Uterus (tissue), 4 donors: ENCODE results near the gene GOLGA8H. TPM values are rescaled to one million over a fixed set of nuclear protein-coding genes. Genes with fewer than 3 reads are reported as not detected.
"Not testable (repeated sequence)": the region's sequence is repeated elsewhere in the genome, so short reads cannot be mapped to it uniquely, and the experiment has no call there.

Experiments used
- DNase-seq, 2 donors: peaks; one replicate each; pipeline ENCODE4 v3.0.0-alpha.2; 2019 to 2020
- H3K27ac ChIP-seq, 2 donors: fragments of 200-600 bp; sonication (generic); 1 replicate in 1 of 2; 2 replicates in 1 of 2; pipeline ENCODE4 v1.5.1; 2016 to 2018
- H3K27me3 ChIP-seq, 2 donors: fragments of 200-600 bp; sonication (generic); one replicate each; pipeline ENCODE4 v1.5.1; 2018 to 2019; ENCODE audit warnings: control low read depth in 1 of 2
- H3K36me3 ChIP-seq, 2 donors: fragments of 200-600 bp; sonication (generic); one replicate each; pipeline ENCODE4 v1.5.1; 2019; ENCODE audit warnings: control low read depth in 1 of 2
- H3K4me1 ChIP-seq, 2 donors: fragments of 200-600 bp; sonication (generic); one replicate each; pipeline ENCODE4 v1.5.1; 2018 to 2019; ENCODE audit warnings: control low read depth in 1 of 2
- H3K4me3 ChIP-seq, 2 donors: fragments of 200-600 bp; sonication (generic); 1 replicate in 1 of 2; 2 replicates in 1 of 2; pipeline ENCODE4 v1.5.1; 2018 to 2019; ENCODE audit warnings: mild to moderate bottlenecking in 1 of 2
- H3K9me3 ChIP-seq, 2 donors: fragments of 200-600 bp; sonication (generic); one replicate each; pipeline ENCODE4 v1.5.1; 2019; ENCODE audit warnings: control low read depth in 1 of 2
- CTCF ChIP-seq, 4 experiments: fragments of 200-600 bp in 2 of 4; fragments of 450-650 bp in 2 of 4; sonication (generic) in 2 of 4; IDR thresholded peaks; one replicate each; pipeline ENCODE4 v1.5.1; 2016 to 2019; ENCODE audit warnings: antibody characterized with exemption in 4 of 4, mild to moderate bottlenecking in 2 of 4, moderate library complexity in 1 of 4
- POLR2A ChIP-seq, 2 donors: fragments of 450-650 bp; IDR thresholded peaks; one replicate each; pipeline ENCODE4 v1.6.1; 2016; ENCODE audit warnings: antibody characterized with exemption in 2 of 2, mild to moderate bottlenecking in 1 of 2, moderate library complexity in 1 of 2
- intact Hi-C: fragments of 100-400 bp; cut with DNase I; formaldehyde crosslinking; loops from one replicate; pipeline ENCODE4 v1.15.1; 2023; ENCODE audit warnings: low total_unique reads
- small RNA-seq: library from RNA; depleted of rRNA; stranded (forward); fragments of <200 nt; gene quantifications from one replicate; pipeline ENCODE3, GENCODE V24; 2016
- total RNA-seq, 4 donors: library from RNA; depleted of rRNA in 3 of 4; stranded (reverse); fragments of >200 nt in 3 of 4; gene quantifications; one replicate each; pipeline versions ENCODE4 v1.1.0 to v1.2.4, GENCODE V29; 2014 to 2023
- donor health status: DM: yes; HTN: yes; CAD: no.

GOLGA8H gene
- total RNA-seq, 4 donors from 2014 or later: 0.24 to 1.7 TPM; not detected in 2

DNA sequence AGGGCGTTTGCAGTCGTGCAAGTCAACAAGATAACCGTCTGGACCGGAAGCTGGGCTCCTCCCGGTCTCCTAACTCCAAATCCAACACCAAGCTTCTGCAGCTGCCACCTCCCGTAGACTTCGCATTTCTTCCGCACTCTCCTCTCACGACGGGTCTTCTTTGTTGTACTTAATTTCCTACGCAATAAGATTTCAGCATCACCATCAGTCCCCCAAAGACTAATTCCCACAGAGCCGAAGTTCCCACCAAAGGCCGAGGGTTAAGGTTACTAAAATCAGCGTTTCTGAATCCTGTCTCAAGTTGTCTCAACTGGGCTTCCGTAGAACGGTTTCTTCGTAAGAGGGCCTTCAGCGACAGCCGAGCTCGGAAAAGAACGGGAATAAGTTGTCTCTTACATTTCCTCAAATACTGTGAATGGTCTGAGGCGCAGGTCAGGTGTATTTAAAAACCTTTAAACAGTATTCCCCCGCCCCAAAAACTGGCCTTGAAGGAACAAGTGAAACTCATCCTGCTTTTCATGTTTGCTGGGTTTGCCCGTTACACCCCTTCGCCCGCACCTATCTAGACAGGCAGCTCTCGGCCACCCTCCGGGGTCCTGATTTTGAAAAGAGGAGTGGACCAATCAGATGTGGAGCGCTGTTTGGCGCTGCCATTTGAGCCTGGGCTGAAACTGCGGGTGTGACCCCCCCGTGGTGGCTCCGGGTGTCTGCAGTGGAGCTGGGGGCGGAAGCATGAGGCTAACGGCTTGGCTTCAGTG lies 21.8 kb downstream of the GOLGA8H start, which contains the start of gene ARHGAP11B:
TSS of gene ARHGAP11B (plus strand) at position 693 of the 758 bp plus-strand sequence.
- TF ChIP-seq POLR2A (IDR thresholded peaks at IDR 0.05): peak in 1 of 2 donors; percentile 15
- peak; percentile 82 to 90 for DNase-seq
- H3K27ac ChIP-seq: peak within 1 kb of the TSS; percentile 83 to 90
- H3K36me3 ChIP-seq, H3K4me1 ChIP-seq, intact Hi-C loops, H3K27me3 ChIP-seq, H3K9me3 ChIP-seq: not testable (repeated sequence)
- H3K4me3 ChIP-seq: peak within 1 kb of the TSS; percentile 55 to 65

DNA sequence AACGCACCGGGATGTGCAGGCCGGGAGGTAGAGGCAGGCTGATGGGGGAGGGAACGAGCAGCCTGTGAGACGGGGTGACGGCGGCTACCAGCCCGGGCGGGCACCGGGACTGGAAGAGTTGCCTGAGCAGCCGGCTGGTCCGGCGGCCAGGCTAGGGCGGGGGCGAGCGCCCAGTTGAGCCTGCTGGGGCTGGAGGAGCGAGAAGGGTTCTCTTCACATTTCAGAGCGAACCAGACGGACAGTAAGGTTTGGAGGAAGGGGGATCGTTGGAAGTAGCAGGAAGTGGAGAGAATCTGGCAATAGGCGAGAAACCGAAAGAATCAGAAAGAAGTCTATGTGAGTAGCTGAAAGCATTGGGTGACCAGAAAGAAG lies 22.4 kb downstream of the GOLGA8H start:
- Histone ChIP-seq H3K4me3 (peak overlapping the region; percentile 55 to 65), H3K27ac (peak overlapping the region; percentile 83 to 90)
- intact Hi-C loops, H3K27me3 ChIP-seq, DNase-seq, H3K36me3 ChIP-seq, H3K9me3 ChIP-seq, H3K4me1 ChIP-seq: not testable (repeated sequence)

DNA sequence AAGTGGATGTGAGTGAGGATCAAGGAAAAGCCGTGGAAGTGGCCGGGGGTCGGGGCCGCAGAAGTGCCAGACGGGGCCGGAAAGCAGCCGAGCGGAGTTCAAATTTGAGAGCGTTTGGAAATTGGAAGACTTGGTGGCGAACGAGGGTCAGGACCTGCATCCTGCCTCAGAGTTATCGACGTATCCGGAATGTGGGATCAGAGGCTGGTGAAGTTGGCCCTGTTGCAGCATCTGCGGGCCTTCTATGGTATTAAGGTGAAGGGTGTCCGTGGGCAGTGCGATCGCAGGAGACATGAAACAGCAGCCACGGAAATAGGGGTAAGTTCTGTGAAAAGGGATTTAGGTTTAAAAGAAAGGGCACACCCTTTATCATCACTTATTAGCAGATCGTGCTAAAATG lies 22.8 kb downstream of the GOLGA8H start:
- peak overlapping the region; percentile 55 to 65 for H3K4me3 ChIP-seq
- not testable (repeated sequence) for H3K27ac ChIP-seq, H3K27me3 ChIP-seq

GRCh38 chr15:30650012-30650929 lies 46.4 kb downstream of the GOLGA8H start:
- DNase-seq: no peak
- intact Hi-C loops: no loop called here
- H3K4me1 ChIP-seq: no peaks in the 10 kb centered on the region
- TF ChIP-seq CTCF (IDR thresholded peaks at IDR 0.05): no peak
- no peak for TF ChIP-seq POLR2A (IDR thresholded peaks at IDR 0.05)
- no peak overlapping the region for H3K4me3 ChIP-seq
- no peaks in the 10 kb centered on the region for H3K27me3 ChIP-seq
- H3K27ac ChIP-seq: no peak overlapping the region
- no peaks in the 10 kb centered on the region for H3K9me3 ChIP-seq
- H3K36me3 ChIP-seq: no peaks in the 10 kb centered on the region

More for the DNA sequence above, 22.8 kb downstream of the GOLGA8H start:
- intact Hi-C loops, DNase-seq, H3K9me3 ChIP-seq, H3K36me3 ChIP-seq, H3K4me1 ChIP-seq: not testable (repeated sequence)

- H3K27me3 ChIP-seq, intact Hi-C loops, H3K4me3 ChIP-seq, DNase-seq, H3K27ac ChIP-seq, H3K4me1 ChIP-seq, H3K36me3 ChIP-seq, H3K9me3 ChIP-seq: not testable (repeated sequence)
- peak; percentile 14 to 45 (median 32) for TF ChIP-seq CTCF (IDR thresholded peaks at IDR 0.05)
Measured at GRCh38 chr15:30661154-30661553, 57.3 kb downstream of the GOLGA8H start.

Small RNAs within 50 kb of the gene (small RNA-seq; reads per million reads assigned to genes)
- gene RF00096 (not detected), gene RN7SL628P (not detected), gene RN7SL796P (not detected)

Other genes with a start within 250 kb of the GOLGA8H start
- 1 to 10 TPM in 2 of 4 donors, under 1 TPM in 1, not detected in 1; 0.59 to 8.9 (median 4.5) TPM for gene CHRFAM7A, start 210.5 kb upstream of the GOLGA8H start, total RNA-seq
- gene GOLGA8R, start 189.8 kb upstream of the GOLGA8H start, total RNA-seq: 10 to 100 TPM in 1 of 4 donors, 1 to 10 TPM in 1, under 1 TPM in 2; 0.26 to 12.9 (median 2.8) TPM
- 1 to 10 TPM in 1 of 4 donors, under 1 TPM in 1, not detected in 2; 0.29 to 5.2 TPM for gene GOLGA8Q, start 52.0 kb upstream of the GOLGA8H start, total RNA-seq